Measurements from ENCODE around the gene GDPD5.

DNA sequence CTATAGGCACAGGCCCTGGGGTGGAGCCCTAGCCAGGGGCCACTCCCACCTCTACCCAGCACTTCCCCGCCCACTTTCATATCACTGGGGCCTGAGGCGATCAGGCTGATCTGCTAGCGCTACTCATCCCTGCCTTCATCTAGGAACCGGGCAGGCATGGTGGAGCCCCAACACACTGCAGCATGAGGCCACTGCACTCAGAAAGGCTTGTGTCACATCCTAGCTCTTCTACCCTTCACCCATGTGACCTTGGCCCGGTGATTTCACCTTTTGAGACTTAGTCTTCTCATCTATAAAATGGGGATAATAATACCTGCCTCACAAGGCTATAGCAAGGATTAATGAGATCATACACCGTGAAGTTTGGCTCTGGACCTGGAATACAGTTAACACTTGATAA lies 18.1 kb upstream of the GDPD5 start:
- no peak for TF ChIP-seq ARNTL (CRISPR knock-in tag; IDR thresholded peaks at IDR 0.05; ENCODE audit: borderline replicate concordance, low read depth)
- TF ChIP-seq ZFP3 (CRISPR knock-in tag; IDR thresholded peaks at IDR 0.05) = no peak
- TF ChIP-seq, protein P1, sequence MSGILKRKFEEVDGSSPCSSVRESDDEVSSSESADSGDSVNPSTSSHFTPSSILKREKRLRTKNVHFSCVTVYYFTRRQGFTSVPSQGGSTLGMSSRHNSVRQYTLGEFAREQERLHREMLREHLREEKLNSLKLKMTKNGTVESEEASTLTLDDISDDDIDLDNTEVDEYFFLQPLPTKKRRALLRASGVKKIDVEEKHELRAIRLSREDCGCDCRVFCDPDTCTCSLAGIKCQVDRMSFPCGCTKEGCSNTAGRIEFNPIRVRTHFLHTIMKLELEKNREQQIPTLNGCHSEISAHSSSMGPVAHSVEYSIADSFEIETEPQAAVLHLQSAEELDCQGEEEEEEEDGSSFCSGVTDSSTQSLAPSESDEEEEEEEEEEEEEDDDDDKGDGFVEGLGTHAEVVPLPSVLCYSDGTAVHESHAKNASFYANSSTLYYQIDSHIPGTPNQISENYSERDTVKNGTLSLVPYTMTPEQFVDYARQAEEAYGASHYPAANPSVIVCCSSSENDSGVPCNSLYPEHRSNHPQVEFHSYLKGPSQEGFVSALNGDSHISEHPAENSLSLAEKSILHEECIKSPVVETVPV (CRISPR knock-in tag; IDR thresholded peaks at IDR 0.05) = no peak
- TF ChIP-seq, protein P2, sequence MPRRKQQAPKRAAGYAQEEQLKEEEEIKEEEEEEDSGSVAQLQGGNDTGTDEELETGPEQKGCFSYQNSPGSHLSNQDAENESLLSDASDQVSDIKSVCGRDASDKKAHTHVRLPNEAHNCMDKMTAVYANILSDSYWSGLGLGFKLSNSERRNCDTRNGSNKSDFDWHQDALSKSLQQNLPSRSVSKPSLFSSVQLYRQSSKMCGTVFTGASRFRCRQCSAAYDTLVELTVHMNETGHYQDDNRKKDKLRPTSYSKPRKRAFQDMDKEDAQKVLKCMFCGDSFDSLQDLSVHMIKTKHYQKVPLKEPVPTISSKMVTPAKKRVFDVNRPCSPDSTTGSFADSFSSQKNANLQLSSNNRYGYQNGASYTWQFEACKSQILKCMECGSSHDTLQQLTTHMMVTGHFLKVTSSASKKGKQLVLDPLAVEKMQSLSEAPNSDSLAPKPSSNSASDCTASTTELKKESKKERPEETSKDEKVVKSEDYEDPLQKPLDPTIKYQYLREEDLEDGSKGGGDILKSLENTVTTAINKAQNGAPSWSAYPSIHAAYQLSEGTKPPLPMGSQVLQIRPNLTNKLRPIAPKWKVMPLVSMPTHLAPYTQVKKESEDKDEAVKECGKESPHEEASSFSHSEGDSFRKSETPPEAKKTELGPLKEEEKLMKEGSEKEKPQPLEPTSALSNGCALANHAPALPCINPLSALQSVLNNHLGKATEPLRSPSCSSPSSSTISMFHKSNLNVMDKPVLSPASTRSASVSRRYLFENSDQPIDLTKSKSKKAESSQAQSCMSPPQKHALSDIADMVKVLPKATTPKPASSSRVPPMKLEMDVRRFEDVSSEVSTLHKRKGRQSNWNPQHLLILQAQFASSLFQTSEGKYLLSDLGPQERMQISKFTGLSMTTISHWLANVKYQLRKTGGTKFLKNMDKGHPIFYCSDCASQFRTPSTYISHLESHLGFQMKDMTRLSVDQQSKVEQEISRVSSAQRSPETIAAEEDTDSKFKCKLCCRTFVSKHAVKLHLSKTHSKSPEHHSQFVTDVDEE (CRISPR knock-in tag; IDR thresholded peaks at IDR 0.05) = no peak
- no peak for TF ChIP-seq PATZ1 (CRISPR knock-in tag; IDR thresholded peaks at IDR 0.05; ENCODE audit: borderline replicate concordance)
